Measurements from ENCODE around the gene NFE2L3. TPM values are rescaled to one million over a fixed set of nuclear protein-coding genes. Genes with fewer than 3 reads are reported as not detected.
"Not testable (repeated sequence)": the region's sequence is repeated elsewhere in the genome, so short reads cannot be mapped to it uniquely, and the experiment has no call there.

NFE2L3 gene
- total RNA-seq, 5 donors from 2014 or later (not counting 1 experiment from before 2014, with no cell fraction given): 1.8 to 6.2 (median 5.1) TPM

DNA sequence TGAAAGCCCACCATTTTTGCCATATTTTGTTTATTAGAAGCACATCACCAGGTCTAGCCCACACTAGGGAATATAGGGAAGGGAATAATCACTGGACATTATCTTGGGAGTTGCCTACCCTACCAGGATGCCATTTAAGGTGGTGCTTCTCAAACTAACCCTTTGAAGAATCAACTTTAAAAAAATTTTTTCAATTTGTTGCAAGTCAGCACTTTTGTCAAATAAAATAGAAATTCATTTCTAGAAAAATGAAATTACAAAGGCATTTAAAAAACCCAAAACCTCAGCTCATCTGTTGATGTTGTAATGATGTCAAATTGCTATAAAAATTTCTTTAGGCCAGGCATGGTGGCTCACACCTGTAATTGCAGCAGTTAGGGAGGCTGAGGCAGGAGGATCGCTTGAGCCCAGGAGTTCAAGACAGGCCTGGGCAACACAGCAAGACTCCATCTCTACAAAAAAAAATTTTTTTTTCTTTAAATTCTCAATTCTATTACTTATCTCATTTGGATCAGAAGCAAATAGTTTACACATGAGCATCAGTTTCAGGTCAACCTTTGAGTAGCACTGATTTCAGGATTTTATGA, 2.5 kb upstream of the NFE2L3 start:
- Mint-ChIP-seq H3K4me3 (no peak overlapping the region), H3K4me1 (peaks cover 28 to 29% (median 28%) of the 10 kb centered on the region in 3 donors), H3K36me3 (no peaks in the 10 kb centered on the region), H3K9me3 (no peaks in the 10 kb centered on the region), H3K27ac (no peak overlapping the region), H3K27me3 (no peaks in the 10 kb centered on the region)
- no peak overlapping the region for H3K27ac ChIP-seq (ENCODE audit: low read length)
- ATAC-seq (replicated peaks in 1 of 4) (no peak), DNase-seq (no peak)
- no CpG with 5 or more reads among the region's 1 CpG for WGBS (ENCODE audit: insufficient coverage)
- ChIA-PET CTCF (interaction anchor here (0.7 to 1.0 kb wide), 3 partner anchors 43 to 59 kb away, joined by 3 to 5 read pairs (median 5); no protein-coding TSS in a partner anchor), POLR2A (interaction anchor here (0.7 kb wide), 3 partner anchors 44 to 1431 kb away, joined by 3 to 4 read pairs (median 4); no protein-coding TSS in a partner anchor)
- H3K4me1 ChIP-seq (ENCODE audit: control insufficient read depth in 1 of 2, extremely low read depth in 1 of 2, insufficient read depth in 2 of 2, low read length in 2 of 2): peaks cover 13 to 28% of the 10 kb centered on the region in 2 experiments
- no peak overlapping the region for H3K4me3 ChIP-seq (ENCODE audit: control insufficient read depth in 1 of 2, extremely low read depth in 1 of 2, low read length in 1 of 2)
- H3K36me3 ChIP-seq (ENCODE audit: control insufficient read depth in 2 of 2, extremely low read depth in 1 of 2, insufficient read depth in 1 of 2, low read length in 1 of 2): no peaks in the 10 kb centered on the region
- no peaks in the 10 kb centered on the region for H3K9me3 ChIP-seq
- H3K27me3 ChIP-seq (replicated peaks in 1 of 2; ENCODE audit: control insufficient read depth in 2 of 2, extremely low read depth in 1 of 2, insufficient read depth in 2 of 2, low read length in 1 of 2): peaks cover 0 to 4% of the 10 kb centered on the region in 2 experiments

DNA sequence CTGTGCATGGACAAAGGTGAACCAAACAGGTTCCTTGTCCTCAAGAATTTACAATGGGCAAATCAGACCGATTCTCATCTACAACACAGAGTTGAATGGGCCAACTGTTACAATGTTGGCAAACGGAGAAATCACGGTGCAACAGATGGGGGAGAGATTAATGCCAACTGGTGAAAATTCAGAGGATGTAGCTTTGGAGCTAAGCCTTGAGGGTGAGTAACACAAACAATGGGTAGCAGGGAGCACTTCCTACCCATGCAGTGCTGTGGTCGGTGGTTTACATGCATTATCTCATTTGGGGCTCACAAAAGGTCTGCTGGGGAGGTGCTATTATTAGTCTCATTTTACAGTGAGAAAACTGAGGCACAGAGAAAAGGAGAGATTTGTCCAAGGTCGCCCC, 902 bp upstream of the NFE2L3 start:
- Histone ChIP-seq H3K9me3 (no peaks in the 10 kb centered on the region), H3K4me3 (ENCODE audit: control insufficient read depth in 1 of 2, extremely low read depth in 1 of 2, low read length in 1 of 2) (no peak overlapping the region), H3K27me3 (replicated peaks in 1 of 2; ENCODE audit: control insufficient read depth in 2 of 2, extremely low read depth in 1 of 2, insufficient read depth in 2 of 2, low read length in 1 of 2) (no peaks in the 10 kb centered on the region), H3K27ac (ENCODE audit: low read length) (peak overlapping the region; percentile 43), H3K4me1 (ENCODE audit: control insufficient read depth in 1 of 2, extremely low read depth in 1 of 2, insufficient read depth in 2 of 2, low read length in 2 of 2) (peaks cover 21 to 44% of the 10 kb centered on the region in 2 experiments), H3K36me3 (ENCODE audit: control insufficient read depth in 2 of 2, extremely low read depth in 1 of 2, insufficient read depth in 1 of 2, low read length in 1 of 2) (no peaks in the 10 kb centered on the region)
- ChIA-PET POLR2A (interaction anchor here (0.6 to 1.1 kb wide), 4 partner anchors 38 to 48 kb away, joined by 3 to 6 read pairs (median 3); no protein-coding TSS in a partner anchor), CTCF (interaction anchor here (0.8 to 2.1 kb wide), 7 partner anchors 15 to 299 kb away, joined by 3 to 6 read pairs (median 5); no protein-coding TSS in a partner anchor)
- Mint-ChIP-seq H3K27ac (peak overlapping the region; percentile 91 to 93), H3K4me1 (peaks cover 44 to 45% (median 44%) of the 10 kb centered on the region in 3 donors), H3K36me3 (no peaks in the 10 kb centered on the region), H3K9me3 (no peaks in the 10 kb centered on the region), H3K4me3 (peak overlapping the region; percentile 80 to 87 (median 85)), H3K27me3 (no peaks in the 10 kb centered on the region)
- DNase-seq (peak in 1 of 35 experiments; percentile 40), ATAC-seq (replicated peaks in 1 of 4) (no peak)
- 69% methylated on average over 2 of the region's 5 CpGs for WGBS (ENCODE audit: insufficient coverage)

- POLR2A ChIA-PET: interaction anchor here (0.7 to 1.5 kb wide), 5 partner anchors 37 to 47 kb away, joined by 3 to 12 read pairs (median 4); no protein-coding TSS in a partner anchor
- H3K27ac ChIP-seq (ENCODE audit: low read length): peak overlapping the region; percentile 43
- whole genome bisulfite sequencing (ENCODE audit: insufficient coverage): 37% methylated on average over 7 of the region's 10 CpGs
- no peaks in the 10 kb centered on the region for H3K36me3 ChIP-seq (ENCODE audit: control insufficient read depth in 2 of 2, extremely low read depth in 1 of 2, insufficient read depth in 1 of 2, low read length in 1 of 2)
- DNase-seq (no peak), ATAC-seq (replicated peaks in 1 of 4) (no peak)
- Mint-ChIP-seq H3K27me3 (no peaks in the 10 kb centered on the region), H3K9me3 (no peaks in the 10 kb centered on the region), H3K4me3 (peak overlapping the region; percentile 80 to 87 (median 85)), H3K4me1 (peaks cover 49 to 50% (median 49%) of the 10 kb centered on the region in 3 donors), H3K36me3 (no peaks in the 10 kb centered on the region), H3K27ac (peak overlapping the region; percentile 91 to 93)
- H3K27me3 ChIP-seq (replicated peaks in 1 of 2; ENCODE audit: control insufficient read depth in 2 of 2, extremely low read depth in 1 of 2, insufficient read depth in 2 of 2, low read length in 1 of 2): no peaks in the 10 kb centered on the region
- peaks cover 22 to 46% of the 10 kb centered on the region in 2 experiments for H3K4me1 ChIP-seq (ENCODE audit: control insufficient read depth in 1 of 2, extremely low read depth in 1 of 2, insufficient read depth in 2 of 2, low read length in 2 of 2)
- no peaks in the 10 kb centered on the region for H3K9me3 ChIP-seq
- CTCF ChIA-PET: interaction anchor here (0.7 to 2.1 kb wide), 12 partner anchors 9 to 258 kb away, joined by 3 to 10 read pairs (median 5); partner anchors contain the start of gene CBX3 (in 1 of the 2)
- H3K4me3 ChIP-seq (ENCODE audit: control insufficient read depth in 1 of 2, extremely low read depth in 1 of 2, low read length in 1 of 2): peak overlapping the region; percentile 50 to 58
Observed at GRCh38 chr7:26151650-26151952, 397 bp upstream of the NFE2L3 start.

- peak overlapping the region; percentile 80 to 93 (median 85) for H3K4me3 Mint-ChIP-seq
- DNase-seq (peak in 21 of 35 experiments; percentile 8 to 57 (median 27)), ATAC-seq (replicated peaks in 1 of 4) (peak; percentile 27 to 49 (median 40))
- Histone ChIP-seq H3K4me1 (ENCODE audit: control insufficient read depth in 1 of 2, extremely low read depth in 1 of 2, insufficient read depth in 2 of 2, low read length in 2 of 2) (peaks cover 22 to 52% of the 10 kb centered on the region in 2 experiments), H3K27ac (ENCODE audit: low read length) (peak overlapping the region; percentile 36), H3K4me3 (ENCODE audit: control insufficient read depth in 1 of 2, extremely low read depth in 1 of 2, low read length in 1 of 2) (peak overlapping the region; percentile 50 to 58)
- CTCF ChIA-PET: interaction anchor here (1.0 to 1.6 kb wide), 3 partner anchors 42 to 45 kb away, joined by 3 to 10 read pairs (median 8); no protein-coding TSS in a partner anchor
- POLR2A ChIA-PET: interaction anchor here (0.9 to 1.5 kb wide), 7 partner anchors 14 to 45 kb away, joined by 3 to 12 read pairs (median 5); no protein-coding TSS in a partner anchor
- WGBS (ENCODE audit: insufficient coverage): under 1% methylated on average over 45 of the region's 54 CpGs
- H3K4me1 Mint-ChIP-seq: peaks cover 60 to 61% (median 60%) of the 10 kb centered on the region in 3 donors
- H3K27me3 Mint-ChIP-seq; H3K27me3 ChIP-seq (replicated peaks in 1 of 2; ENCODE audit: control insufficient read depth in 2 of 2, extremely low read depth in 1 of 2, insufficient read depth in 2 of 2, low read length in 1 of 2); H3K36me3 ChIP-seq (ENCODE audit: control insufficient read depth in 2 of 2, extremely low read depth in 1 of 2, insufficient read depth in 1 of 2, low read length in 1 of 2); H3K9me3 ChIP-seq; H3K9me3 Mint-ChIP-seq; H3K36me3 Mint-ChIP-seq: not testable (repeated sequence)
- peak overlapping the region; percentile 91 to 93 for H3K27ac Mint-ChIP-seq
Observed at GRCh38 chr7:26152782-26153240, 813 bp downstream of the NFE2L3 start.

- ChIA-PET CTCF (no interaction called here), POLR2A (no interaction called here)
- no peaks in the 10 kb centered on the region for H3K27me3 Mint-ChIP-seq
- WGBS (ENCODE audit: insufficient coverage): 17% methylated on average over 10 of the region's 18 CpGs
- H3K4me3 Mint-ChIP-seq: peak overlapping the region; percentile 80 to 93 (median 85)
- Histone ChIP-seq H3K4me1 (ENCODE audit: control insufficient read depth in 1 of 2, extremely low read depth in 1 of 2, insufficient read depth in 2 of 2, low read length in 2 of 2) (peaks cover 22 to 53% of the 10 kb centered on the region in 2 experiments), H3K27me3 (replicated peaks in 1 of 2; ENCODE audit: control insufficient read depth in 2 of 2, extremely low read depth in 1 of 2, insufficient read depth in 2 of 2, low read length in 1 of 2) (no peaks in the 10 kb centered on the region), H3K27ac (ENCODE audit: low read length) (peak overlapping the region; percentile 36), H3K36me3 (ENCODE audit: control insufficient read depth in 2 of 2, extremely low read depth in 1 of 2, insufficient read depth in 1 of 2, low read length in 1 of 2) (no peaks in the 10 kb centered on the region), H3K4me3 (ENCODE audit: control insufficient read depth in 1 of 2, extremely low read depth in 1 of 2, low read length in 1 of 2) (peak overlapping the region; percentile 44 to 50), H3K9me3 (no peaks in the 10 kb centered on the region)
- DNase-seq (peak in 2 of 35 experiments; percentile 12 to 37), ATAC-seq (replicated peaks in 1 of 4) (no peak)
- peaks cover 65 to 66% (median 65%) of the 10 kb centered on the region in 3 donors for H3K4me1 Mint-ChIP-seq
- H3K9me3 Mint-ChIP-seq: no peaks in the 10 kb centered on the region
- peak overlapping the region; percentile 91 to 93 for H3K27ac Mint-ChIP-seq
- H3K36me3 Mint-ChIP-seq: no peaks in the 10 kb centered on the region
Observed at GRCh38 chr7:26153241-26153822, 1.3 kb downstream of the NFE2L3 start.
